Placental epithelial cell (primary cell): ENCODE results near the gene PALS2. TPM values are rescaled to one million over a fixed set of nuclear protein-coding genes. Genes with fewer than 3 reads are reported as not detected.

Source experiments
- small RNA-seq: library from RNA; depleted of rRNA; stranded (forward); fragments of <200 nt; gene quantifications from one replicate; pipeline ENCODE3, GENCODE V24; 2012
- total RNA-seq: library from RNA; depleted of rRNA; stranded (reverse); fragments of >200 nt; gene quantifications from 2 replicates; pipeline ENCODE4 v1.2.3, GENCODE V29; 2012

Gene PALS2
- 31.4 and 40.8 TPM in 2 replicates for total RNA-seq

GRCh38 chr7:24572997-24573553 is at the start of gene PALS2:
PALS2 (plus strand) TSS chr7:24573452; CDS start chr7:24623668, 50,216 bp downstream.

Small RNA genes within 50 kb of the gene (small RNA-seq; reads per million reads assigned to genes)
- gene RNU6-1103P (not detected), gene SUMO2P14 (not detected)

Other genes with a start within 250 kb of the PALS2 start
- 46.3 and 65.0 TPM in 2 replicates for gene GSDME, start 184.0 kb downstream of the PALS2 start, total RNA-seq